H54 (cell line): ENCODE data around the gene MYORG.
"Not testable (repeated sequence)": the region's sequence is repeated elsewhere in the genome, so short reads cannot be mapped to it uniquely, and the experiment has no call there.

ENCODE experiments used
- DNase-seq: peaks from one replicate; pipeline ENCODE4 v3.0.0; 2011; ENCODE audit warnings: low spot score, mixed read lengths; ENCODE audit not compliant: insufficient read length
- FAIRE-seq: peaks from 3 replicates; lab custom pipeline; 2011; peaks lifted over from hg19 to GRCh38; lab: Jason Lieb, UNC
- POLR2A ChIP-seq: IDR thresholded peaks from 2 replicates; pipeline ENCODE4 v1.6.1; 2011; ENCODE audit warnings: low read depth, mild to moderate bottlenecking, low read length

Gene MYORG

DNA sequence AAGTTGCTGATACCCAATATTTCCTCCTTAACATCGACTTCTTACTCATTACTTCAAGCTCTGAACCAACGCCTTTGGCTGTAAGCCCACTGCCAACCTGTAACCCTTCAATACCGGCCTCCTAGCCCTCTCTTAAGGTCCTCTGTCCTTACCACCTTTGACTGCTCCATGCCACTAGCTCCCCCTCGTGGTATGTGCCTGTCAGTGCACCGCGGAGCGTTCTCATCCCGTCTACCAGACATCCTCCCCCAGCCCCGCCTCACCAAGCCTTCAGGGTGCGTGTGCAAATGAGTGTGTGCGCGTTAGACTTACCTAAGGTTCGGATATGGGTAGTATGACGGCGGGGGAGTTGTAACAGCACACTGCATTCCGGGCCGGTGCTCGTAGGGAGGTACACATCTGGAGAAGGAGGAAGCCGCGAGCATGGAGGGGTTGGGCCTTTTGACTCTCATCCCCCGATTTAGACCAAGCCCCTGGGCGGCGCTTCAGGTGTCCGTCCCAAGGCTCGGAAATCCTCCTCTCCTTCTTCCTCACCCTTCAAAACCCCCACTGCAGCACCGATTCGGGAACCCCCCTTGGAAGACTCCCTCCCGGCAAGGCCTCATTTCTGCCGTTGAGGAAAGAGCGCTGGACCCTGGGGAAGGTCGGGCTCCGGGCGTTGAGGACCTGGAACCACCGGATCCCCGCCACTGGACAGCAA, 2.8 kb upstream of the MYORG start:
- DNase-seq (peak; percentile 76), FAIRE-seq (no peak)
- TF ChIP-seq POLR2A = no peak

DNA sequence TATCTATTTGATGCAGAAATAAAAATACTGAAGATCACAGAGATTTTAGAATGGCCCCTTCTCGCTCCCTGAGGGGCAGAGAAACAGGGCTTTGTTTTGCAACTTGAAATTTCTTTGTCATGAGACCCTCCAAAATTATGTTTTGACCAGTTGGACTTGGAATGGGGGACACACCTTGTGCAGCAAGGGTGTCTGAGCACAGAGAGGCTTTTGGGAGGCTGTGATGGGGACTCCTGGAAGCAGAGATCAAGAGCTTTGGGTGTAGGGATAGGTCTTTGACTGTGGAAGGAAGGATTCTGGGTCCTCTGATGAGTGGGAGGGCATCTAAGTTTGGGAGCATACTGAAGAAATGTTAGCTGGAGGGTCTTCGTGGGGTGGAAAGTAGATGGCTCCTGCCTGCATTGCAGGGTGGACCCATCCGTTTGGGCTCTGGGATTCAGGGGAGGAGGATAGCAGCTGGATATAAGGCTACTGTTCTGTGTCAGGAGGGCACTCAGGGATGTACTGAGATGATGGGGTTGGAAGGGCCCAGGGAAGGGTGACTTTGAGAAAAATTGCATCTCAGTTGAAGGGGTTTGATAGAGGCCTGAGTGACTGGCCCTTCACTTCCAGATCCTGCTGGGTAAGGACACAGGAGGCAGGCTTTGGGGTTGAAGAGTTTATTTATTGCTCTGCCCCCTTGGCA, 1.8 kb upstream of the MYORG start:
- no peak for TF ChIP-seq POLR2A
- DNase-seq (no peak), FAIRE-seq (no peak)

DNA sequence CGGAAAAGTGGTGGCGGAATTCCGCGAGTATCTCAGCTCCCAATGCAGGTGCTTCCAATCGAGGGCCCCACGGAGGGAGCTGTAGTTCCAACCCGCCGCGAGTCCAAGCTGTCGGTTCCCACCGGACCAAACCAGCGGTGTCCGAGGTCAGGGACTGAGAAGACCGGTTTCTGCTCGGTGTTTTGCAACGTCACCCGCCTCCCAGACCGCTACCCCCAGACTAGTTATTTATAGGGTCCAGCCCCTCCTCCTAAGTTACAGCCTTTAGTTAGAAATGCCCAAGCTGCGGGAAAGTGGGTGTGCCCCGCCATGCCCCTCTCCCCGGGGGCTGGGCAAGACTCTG, 677 bp upstream of the MYORG start:
- no peak for FAIRE-seq
- TF ChIP-seq POLR2A = no peak

DNA sequence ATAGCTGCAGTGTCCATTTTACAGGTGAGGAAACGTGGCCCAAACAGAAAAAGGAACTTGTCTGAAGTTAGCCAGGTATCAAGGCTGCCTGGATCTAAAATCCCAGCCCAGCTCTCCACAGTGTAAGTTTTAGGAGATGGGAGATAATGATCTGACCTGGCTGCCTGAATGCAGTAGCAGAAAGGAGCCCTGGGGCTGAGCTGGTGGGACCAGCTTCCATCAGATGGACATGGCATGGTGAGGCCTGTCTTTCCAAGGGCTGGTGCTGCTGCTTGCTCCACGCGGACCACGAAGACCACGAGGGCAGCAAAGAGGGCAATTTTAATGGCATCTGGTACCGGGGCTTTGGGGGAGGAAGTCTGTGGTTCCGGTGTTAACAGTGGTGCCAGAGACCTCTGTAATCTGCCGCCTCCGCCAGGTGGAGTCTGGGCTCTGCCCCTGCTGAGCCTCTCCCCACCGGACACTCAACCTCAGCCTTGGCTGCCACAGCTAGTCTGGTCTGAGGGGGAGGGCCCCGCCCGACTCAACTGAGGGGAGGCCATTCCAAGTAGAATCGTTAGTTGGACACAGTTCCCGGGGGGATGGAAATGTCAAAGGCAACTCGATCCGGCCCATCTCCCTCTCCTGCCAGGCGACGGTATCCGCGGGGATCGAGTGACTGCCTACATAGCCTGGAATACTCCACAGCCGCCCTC, 650 bp downstream of the MYORG start:
- DNase-seq (no peak), FAIRE-seq (no peak)
- no peak for TF ChIP-seq POLR2A

More for the DNA sequence above, 677 bp upstream of the MYORG start:
- peak; percentile 19 for DNase-seq

DNA sequence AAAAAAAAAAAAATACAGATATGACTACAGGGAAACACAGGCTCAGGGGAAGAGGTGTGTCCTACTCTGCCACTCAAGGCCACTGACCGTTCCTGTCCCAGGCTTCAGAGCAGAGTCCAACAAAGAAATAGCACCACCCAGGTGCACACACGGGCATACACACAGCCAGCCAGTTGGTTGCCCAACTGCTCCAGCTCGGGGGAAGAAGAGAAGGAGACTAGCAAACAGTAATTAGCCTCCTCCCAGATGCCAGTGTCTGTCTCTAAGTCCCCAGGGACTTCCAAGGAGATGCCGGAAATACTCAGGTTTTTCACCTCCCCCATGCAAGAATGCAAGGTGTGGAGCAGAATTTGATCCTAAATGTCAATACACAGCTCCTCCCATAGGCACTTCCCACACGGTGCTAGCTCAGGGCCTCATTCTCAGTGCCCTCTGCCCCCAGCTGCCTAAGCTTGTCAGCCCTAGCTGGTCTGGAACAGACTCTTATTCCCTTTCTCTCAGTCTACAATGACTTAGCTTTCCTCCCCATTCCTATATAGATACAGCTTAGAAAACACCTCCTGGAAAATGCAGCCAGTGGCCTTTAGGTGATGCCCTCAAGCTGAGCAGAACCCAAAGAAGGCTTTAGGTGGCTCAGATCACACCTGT, 1.7 kb downstream of the MYORG start:
- no peak for TF ChIP-seq POLR2A
- DNase-seq = no peak
- FAIRE-seq = no peak

DNA sequence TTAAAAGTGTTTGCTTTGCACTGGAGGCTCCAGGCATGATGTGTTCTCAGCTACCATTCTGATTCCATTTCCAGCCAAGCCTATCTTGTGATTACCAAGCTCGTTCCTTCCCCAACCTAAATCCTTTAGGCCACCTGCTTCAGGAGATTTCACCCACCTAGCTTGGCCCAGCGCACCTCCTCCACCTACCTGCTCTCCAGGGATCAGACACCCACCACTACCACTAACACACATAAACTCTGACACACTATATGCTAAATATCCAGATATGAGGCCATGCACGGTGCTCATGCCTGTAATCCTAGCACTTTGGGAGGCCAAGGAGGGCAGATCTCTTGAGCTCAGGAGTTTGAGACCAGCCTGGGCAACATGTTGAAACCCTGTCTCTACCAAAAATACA, 2.4 kb downstream of the MYORG start:
- no peak for TF ChIP-seq POLR2A
- DNase-seq = no peak
- no peak for FAIRE-seq

DNA sequence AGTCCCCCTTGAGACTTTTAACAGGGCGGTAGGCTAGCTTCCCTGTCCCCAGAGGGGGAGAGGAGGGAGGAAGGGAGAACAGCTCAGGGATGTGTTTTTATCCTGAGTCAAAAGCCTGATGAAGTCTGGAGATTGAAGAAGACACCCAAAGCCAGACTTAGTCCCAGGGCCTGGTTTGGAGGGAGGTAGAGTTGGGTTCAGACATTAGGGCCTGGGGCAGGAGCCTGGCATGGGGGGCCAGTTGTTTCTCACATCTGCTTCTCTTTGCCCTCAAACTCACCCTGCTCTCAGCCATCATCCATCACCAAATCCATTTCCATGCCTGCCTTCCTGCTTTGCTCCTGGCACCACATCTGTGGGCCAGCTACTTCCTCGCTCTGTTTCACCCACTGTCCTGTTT, 2.9 kb downstream of the MYORG start:
- DNase-seq (no peak), FAIRE-seq (no peak)
- TF ChIP-seq POLR2A = no peak

DNA sequence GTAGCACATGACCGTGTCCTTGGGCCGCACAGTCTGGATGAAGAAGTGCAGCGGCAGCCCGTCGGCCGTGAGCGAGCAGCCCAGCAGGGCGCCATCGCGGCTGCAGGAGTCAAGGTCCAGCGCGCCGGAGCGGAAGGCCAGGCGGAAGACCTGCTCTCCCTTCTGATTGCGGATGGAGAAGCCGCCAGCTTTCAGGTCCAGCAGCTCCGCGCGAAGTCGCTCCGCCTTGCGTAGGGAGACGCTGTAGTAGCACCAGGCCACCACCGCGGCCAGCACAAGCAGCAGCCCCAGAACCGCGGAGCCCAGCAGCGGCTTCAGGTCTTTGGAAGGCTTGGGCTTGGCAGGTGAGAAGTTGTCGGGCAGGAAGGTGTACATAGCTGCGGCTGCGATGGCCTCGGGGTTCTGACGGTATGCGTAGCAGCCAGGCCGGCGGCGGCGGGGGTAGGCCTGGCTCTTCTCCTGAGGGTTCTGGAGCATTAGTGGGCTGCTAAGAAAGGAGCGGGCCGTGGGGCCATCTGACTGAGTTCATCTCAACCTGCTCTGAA, 4.2 kb downstream of the MYORG start:
- DNase-seq (no peak), FAIRE-seq (no peak)

DNA sequence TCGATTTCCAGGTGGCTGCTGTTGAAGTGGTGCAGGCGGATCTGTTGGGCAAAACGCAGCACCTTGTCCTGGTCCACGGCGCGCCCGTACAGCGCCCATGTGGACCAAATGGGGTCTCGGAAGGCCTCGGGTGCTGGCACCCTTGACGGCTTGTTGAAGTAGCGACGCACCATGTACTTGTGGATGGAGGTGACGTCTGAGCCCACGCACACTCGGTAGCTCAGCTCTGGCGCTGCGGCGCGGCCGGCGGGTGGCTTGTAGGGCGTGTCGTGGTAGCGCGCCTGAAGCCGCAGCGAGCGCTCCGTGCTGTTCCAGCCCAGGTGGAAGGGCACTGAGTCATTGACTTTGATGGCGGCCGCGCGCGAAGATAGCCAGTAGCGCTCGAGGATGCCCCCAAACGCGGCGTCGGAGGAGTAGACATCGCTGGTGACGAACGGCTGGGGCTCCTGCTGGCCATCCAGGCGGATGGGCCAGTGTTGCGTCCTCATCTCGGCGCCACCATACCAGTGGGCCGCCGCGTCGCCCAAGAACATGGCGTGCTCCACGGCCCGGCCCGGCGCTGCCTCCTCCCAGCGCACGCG, 4.7 kb downstream of the MYORG start:
- DNase-seq (no peak), FAIRE-seq (no peak)

More for the DNA sequence above, 4.2 kb downstream of the MYORG start:
- no peak for TF ChIP-seq POLR2A

DNA sequence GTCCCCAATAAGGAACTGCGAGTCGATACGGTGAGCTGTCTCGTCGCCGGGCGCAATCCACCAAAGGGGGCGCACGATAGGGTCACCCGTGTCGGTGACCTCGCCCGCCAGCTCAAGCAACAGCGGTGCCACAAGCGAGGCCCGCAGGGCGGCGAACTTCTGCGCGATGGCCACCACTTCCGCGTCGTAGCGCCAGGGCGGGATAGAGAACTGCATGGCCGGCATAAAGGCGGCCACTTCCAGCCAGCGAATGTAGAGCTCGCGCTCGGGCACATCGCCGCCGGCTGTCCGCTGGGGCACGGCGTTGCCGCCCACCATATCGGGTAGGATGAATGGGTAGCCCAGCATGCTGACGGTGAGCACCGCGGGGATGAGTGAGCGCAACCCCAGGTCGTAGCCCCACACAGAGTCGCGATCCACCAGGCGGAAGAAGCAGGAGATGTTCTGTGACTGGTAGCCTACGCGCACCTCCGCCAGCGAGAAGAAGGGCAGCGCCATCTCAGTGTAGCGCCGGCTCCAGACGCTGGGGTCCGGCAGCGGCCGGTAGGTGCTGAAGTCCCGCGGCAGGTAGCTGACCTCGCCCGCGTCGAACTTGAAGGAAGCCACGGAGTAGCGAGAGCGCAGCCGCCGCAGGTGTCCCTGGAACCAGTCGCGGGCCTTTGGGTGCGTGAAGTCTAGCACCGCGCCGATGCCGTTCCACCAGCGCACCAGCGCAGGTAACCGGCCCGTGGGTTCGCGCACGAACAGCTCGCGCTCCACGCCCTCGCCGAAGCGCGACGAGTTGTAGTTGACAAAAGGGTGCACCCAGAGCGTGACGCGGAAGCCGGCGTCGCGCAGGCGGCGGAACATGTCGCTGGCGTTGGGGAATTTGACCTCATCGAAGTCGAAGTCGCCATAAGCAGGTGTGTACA, 5.5 kb downstream of the MYORG start:
- no peak for DNase-seq
- FAIRE-seq = no peak
- no peak for TF ChIP-seq POLR2A

More for the DNA sequence above, 4.7 kb downstream of the MYORG start:
- no peak for TF ChIP-seq POLR2A

DNA sequence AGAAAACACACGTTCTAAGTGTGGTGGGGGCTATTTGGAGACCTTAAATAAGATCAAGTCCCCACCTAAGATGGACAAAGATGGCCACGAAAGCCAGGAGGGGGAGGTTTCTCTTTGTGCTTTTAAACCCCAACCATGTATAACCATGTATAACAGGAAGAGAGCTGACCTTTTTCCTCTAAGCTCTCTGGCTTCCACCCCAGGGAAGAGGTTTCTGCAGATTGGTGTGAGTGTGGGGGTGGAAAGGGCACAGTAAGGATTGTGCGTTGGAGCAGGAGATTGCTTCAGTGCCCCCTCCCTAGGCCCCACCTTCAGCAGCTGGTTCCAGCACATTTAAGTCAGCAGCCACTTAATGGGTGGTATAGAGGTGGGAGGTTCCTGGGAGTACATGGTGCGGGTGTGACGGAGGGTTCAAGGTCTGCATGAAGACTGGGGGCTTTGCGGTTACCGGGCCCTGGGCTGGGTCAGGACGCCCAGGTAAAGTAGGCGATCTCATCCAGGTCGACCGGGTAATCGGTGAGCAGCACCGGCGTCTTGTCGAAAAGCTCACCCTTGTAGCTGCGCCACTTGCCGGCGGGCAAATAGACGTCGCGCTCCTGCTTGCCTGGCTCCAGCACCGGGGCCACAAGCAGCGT, 6.2 kb downstream of the MYORG start:
- DNase-seq = no peak
- FAIRE-seq = no peak
- TF ChIP-seq POLR2A = no peak

DNA sequence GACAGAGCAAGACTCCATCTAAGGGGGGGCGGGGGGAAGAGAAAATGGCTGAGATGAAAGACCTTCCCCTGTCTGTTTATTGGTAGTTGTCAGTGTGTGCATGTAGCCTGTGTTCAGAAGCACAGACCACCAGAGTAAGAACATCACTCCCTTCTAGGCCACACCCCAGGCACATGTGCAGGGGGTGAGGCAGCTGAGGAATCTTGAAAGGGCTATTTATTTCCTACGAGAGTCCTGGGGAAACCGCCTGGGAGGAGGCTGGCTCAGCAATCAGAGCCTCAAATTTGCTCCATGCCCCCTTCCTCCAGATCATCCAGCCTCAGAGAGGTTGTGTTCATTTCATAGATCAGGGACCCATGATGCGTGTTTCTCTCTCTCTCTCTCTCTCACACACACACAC, 7.1 kb downstream of the MYORG start:
- TF ChIP-seq POLR2A = no peak
- DNase-seq (no peak), FAIRE-seq (no peak)

DNA sequence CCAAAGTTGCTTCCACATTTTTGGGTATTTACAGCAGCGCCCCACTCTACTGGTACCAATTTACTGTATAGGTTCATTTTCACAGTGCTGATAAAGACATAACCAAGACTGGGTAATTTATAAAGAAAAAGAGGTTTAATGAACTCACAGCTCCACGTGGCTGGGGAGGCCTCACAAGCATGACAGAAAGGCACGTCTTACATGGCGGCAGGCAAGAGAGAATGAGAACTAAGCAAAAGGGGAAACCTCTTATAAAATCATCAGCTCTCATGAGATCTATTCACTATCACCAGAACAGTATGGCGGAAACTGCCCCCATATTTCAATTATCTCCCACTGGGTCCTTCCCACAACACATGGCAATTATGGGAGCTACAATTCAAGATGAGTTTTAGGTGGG, 7.9 kb downstream of the MYORG start:
- DNase-seq, FAIRE-seq: not testable (repeated sequence)

DNA sequence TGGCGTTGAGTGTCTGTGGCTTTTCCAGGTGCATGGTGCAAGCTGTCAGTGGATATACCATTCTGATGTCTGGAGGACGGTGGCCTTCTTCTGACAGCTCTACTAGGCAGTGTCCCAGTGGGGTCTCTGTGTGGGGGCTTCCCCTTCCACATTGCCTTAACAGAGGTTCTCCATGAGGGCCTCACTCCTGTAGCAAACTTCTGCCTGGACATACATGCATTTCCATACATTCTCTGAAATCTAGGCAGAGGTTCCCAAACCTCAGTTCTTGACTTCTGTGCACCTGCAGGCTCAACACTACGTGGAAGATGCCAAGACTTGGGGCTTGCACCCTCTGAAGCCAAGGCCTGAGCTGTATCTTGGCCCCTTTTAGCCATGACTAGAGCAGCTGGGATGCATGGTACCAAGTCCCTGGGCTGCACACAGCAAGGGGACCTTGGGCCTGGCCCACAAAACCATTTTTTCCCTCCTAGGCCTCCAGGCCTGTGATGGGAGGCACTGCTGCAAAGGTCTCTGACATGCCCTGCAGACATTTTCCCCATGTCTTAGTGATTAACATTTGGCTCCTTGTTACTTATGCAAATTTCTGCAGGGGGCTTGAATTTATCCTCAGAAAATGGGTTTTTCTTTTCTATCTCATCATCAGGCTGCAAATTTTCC, 8.8 kb downstream of the MYORG start:
- DNase-seq, FAIRE-seq: not testable (repeated sequence)
